HG03432 (cell line): ENCODE results near the gene ST3GAL4.
A peak's percentile ranks its signal among the peaks of the same experiment; 100 is the strongest.
"Not testable (repeated sequence)": the region's sequence is repeated elsewhere in the genome, so short reads cannot be mapped to it uniquely, and the experiment has no call there.

Experiments used
- ATAC-seq: cut with Tn5 transposase; IDR thresholded peaks from one replicate; pipeline ENCODE4 v1.9.1; 2021; ENCODE audit warnings: mild to moderate bottlenecking, moderate library complexity; ENCODE audit not compliant: unreplicated experiment

The ST3GAL4 gene, protein sequence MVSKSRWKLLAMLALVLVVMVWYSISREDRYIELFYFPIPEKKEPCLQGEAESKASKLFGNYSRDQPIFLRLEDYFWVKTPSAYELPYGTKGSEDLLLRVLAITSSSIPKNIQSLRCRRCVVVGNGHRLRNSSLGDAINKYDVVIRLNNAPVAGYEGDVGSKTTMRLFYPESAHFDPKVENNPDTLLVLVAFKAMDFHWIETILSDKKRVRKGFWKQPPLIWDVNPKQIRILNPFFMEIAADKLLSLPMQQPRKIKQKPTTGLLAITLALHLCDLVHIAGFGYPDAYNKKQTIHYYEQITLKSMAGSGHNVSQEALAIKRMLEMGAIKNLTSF

DNA sequence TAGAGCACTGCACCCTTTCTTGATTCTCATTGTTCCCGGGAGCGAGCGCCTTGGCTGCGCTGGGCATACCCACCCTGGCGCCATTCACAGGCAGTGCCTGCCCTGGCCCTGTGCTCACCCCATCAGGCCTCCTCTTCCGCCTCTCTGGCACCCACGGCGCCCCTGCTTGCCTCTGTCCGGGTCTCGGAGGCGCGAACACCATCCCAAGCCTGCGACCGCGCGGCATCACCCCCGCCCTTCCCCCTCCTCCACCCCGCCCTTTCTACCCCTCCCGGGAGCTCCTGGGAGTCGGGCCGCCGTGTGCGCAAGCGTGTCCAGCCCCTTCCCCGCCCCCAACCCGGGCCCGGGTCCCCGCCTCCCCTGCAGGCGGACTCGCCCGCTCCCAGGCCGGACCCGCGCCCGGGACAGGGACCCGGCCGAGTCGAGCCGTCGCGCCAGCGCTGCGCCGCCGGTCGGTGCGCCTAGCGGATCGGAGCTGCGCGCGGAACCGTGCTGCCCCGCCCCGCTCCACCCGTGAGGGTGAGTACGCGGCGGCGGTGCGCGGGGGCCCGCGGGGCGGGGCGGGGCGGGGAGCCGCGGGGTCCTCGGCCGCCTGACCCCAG, at the start of gene ST3GAL4:
ST3GAL4 (plus strand) TSS at position 363 of the 602 bp plus-strand sequence. CDS start 50,470 bp downstream, outside the sequence.
- ATAC-seq: peak; percentile 73

DNA sequence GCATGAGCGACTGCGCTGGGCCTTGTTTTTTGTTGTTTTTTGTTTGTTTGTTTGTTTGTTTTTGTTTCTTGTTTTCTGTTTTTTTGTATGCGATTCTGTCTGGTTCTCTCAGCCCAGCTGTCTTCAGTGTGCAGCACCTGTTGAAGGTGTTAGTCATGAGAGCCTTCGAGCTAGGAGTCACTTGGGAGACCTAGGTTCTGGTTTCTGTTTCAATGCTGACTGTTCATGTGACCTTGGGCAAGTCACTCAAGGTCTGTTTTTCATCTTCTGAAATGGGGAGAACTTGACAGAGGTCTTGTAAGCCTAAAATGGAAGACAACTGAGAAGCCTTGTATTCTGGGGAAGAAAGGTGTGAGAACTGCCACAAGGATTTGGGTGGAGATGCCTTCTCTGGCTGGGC, 49.8 kb upstream of the ST3GAL4 start:
- peak; percentile 52 for ATAC-seq

DNA sequence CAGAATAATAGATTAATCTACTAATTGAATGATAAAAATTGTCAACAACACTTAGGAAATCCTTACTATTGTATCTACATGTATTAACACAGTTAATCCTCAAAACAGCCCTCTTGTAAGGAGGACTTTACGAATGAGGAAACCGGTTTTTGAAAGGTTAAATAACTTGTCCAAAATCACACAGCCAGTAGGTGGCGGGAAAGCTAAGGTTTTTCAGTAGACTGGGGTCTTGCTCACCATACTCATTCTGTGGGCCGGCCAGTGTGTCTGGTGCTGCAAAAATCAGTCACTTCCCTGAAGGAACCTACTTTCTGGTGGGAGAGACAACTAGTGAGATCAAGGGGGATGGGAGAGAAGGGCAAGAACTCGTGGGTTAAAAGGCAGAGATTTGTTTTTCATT, 47.8 kb upstream of the ST3GAL4 start:
- no peak for ATAC-seq

DNA sequence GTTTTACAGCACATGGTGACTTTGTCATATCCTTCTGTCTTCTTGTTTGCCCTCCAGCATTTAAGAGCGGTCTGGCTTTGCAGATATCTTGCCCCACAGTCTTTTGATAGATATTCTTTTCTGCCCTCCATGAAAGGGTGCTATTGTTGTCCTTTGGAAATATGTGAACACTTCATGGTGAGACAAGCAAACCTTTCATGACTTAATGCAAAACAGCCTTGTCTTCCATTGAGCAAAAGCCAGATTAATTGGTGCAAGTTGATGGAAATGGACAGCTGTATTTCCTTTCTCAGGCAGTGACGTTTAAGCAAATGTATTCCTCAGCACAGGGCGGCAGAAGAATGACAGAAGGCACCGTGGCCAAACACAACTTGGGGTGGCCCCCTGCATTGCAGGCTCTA, 47.2 kb upstream of the ST3GAL4 start:
- ATAC-seq: no peak

DNA sequence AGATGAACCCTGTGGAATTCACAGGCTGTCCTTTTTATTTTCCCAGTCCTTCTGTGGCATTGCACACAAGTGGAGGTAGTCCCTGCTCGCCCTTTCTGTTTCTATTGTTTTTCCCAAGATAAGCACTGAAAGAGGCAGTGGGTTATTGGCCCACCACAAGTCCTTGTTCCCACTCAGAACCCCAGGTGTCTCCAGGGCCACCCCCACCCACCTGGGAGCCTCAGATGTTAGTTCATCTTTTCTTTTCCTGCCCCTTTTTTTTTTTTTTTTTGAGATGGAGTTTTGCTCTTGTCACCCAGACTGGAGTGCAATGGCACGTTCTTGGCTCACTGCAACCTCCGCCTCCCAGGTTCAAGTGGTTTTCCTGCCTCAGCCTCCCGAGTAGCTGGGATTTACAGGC, 46.7 kb upstream of the ST3GAL4 start:
- ATAC-seq: not testable (repeated sequence)

DNA sequence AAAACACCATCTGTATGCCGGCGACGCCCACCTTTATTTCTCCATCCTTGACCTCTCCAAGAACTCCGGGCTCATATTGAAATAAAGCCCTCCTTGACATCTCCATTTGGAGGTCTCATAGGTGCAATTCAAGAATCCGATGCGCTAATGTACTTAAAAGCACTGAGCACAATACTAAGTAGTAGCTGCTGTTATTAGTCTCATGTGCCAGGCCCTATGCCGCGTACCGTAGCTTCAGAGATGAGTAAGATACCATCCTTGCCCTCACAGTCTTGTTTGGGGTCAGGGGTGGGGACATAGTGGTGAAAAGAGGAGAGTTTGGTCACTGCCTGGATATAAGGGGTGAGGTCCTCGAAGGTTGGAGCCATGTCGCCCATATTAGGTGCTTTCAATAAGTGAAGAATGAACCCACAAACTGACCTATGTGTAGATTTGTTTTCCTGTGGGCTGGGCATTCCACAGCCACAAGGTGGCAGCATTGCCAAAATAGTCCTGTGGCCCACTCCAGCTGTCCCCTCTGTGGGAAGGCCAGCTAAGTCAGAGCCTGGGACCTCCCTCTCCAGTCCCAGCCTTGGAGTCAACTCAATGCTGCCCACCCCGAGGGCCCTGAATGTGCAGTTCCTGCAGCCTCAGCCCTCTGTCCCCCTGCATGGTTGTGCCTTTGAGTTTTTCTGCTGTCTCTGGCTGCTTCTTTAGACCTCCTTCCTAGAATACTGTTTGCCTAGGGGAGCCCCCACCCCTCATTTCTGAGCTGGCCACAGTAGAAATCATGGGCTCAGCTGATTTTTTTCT, 45.1 kb upstream of the ST3GAL4 start:
- peak; percentile 46 for ATAC-seq

DNA sequence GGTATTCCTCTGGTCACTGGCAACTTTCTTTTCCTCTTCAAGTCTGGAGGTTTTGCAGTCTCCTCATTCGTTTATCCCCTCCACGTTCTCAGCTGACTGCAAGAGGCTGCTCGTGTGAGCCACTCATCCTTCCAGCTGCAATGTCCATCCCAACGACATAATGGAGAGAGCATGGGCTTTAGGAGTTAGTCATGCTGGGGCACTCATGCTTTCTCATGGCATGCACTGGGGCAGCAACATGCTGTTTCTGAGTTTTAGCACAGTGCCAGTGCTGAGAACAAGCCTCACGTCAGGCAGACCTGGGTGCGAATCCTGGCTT, 44.5 kb upstream of the ST3GAL4 start:
- ATAC-seq: no peak

DNA sequence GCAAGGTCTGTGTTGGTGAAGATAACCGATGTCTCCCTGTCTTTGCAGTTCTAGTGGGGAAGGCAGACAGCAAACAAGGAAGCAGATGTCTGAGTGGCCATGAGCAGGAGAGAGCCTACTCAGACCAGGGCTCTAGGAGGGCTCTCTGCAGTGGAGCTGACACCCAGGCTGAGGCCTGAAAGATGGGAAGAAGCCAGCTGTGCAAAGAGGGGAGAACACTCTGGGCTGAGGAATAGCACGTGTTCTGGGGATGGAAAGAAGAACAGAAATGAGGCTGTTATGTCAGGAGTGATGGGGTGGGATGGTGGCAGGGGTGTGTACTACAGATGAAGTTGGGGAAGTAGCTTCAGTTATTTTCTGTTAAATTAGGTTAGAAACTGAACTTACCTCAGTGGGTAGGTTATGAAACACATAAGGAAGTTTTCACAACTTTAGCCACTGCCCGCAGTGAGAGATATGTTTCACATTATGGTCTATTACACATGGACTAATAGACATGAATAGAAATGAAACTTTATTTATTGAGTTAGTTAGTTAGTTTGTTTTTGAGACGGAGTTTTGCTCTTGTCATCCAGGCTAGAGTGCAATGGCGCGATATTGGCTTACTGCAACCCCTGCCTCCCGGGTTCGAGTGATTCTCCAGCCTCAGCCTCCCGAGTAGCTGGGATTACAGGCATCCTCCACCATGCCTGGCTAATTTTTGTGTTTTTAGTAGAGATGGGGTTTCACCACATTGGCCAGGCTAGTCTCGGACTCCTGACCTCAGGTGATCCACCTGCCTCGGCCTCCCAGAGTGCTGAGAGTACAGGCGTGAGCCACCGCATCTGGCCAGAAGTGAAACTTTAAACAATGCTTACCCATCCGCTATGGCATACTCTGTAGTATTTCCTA, 43.8 kb upstream of the ST3GAL4 start:
- peak; percentile 77 for ATAC-seq

DNA sequence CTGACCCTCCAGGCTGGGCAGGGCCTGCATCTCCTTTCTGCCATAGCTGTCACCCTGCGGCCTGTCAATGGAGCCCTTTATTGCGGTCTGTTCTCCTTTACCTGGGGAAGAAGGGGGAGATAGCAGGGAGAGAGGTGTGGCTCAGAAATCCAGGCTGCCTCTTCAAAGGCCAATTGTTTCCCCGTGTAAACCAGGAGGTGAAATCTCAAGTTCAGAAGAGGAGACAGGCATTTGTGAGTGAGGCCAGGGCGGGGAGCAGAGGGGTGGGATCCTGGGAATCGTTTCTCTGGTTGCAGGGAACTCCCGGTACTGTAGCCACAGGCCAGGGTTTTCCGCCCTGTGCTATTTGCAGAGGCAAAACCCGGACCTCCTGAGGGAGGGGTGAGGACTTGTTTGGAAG, 42.5 kb upstream of the ST3GAL4 start:
- ATAC-seq: no peak

DNA sequence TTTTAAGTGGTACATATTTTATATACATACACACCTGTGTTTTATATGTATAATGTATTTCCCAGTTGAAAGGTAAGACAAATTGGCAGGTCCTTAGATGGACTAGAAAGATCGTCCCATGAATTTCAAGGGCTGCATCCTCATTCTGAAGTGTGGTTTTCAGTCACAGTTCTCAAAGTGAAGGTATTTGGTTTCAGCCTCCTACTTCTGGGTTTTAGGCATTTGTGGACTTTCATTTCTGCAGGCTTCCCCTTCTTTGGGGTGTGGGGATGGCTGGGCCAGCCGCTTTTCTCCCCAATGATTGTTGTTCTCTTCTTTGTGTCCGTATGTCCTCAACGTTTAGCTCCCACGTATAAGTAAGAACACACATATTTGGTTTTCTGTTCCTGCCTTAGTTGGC, 41.7 kb upstream of the ST3GAL4 start:
- ATAC-seq: no peak

DNA sequence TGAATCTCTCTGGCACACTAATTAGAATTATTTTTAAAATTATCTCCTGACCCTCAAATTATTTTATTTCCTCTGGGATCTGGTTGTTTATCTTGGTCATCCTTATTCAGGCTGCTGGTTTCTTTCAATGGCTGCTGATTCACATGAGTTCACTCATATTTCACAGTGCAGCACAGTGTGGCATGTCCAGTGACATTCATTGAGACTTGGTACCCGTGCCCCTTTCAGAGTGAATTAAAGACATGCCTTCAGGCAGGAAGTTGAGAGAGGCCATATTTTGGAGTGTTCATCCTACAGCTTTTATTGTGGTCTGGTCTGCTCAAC, 38.1 kb upstream of the ST3GAL4 start:
- no peak for ATAC-seq

DNA sequence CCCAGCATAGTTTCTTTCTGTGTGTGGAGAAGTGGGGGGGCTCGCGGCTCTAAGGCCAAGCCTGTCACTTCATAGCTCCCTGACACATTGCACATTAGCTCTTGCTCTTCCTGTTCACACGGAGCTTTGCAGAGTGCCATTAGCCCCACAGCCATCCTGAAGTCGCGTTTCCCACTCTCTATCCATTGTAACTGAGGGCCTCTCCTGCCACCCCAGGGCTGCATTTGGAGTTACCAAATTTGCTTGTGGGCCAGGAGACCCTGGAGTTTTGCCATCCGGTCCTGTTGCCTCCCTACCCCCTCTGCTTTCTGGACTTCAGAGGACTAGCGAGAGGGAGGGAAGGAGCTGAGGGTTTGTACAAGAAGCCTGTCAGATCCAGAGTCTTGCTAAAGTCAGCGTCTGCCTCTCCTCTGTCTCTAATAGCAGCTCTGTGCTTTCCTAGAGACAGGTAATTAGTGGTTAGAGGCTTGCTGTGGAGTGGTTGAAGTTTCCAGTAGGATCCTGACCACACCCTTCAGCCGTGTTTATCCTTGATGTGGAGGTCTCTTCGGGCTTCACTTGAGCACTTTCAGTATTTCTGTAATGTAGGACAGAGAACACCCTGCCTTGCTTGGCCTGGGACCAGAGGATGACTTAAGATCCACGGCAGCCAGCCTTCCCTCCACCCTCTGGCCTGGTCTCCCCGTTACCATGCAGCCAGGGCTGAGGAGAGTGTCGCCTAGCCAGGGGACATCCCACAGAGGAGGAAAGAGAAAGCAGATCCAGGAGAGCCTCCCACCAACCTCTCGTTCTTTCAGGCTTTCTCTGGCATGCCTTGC, 37.5 kb upstream of the ST3GAL4 start:
- peak; percentile 51 for ATAC-seq

DNA sequence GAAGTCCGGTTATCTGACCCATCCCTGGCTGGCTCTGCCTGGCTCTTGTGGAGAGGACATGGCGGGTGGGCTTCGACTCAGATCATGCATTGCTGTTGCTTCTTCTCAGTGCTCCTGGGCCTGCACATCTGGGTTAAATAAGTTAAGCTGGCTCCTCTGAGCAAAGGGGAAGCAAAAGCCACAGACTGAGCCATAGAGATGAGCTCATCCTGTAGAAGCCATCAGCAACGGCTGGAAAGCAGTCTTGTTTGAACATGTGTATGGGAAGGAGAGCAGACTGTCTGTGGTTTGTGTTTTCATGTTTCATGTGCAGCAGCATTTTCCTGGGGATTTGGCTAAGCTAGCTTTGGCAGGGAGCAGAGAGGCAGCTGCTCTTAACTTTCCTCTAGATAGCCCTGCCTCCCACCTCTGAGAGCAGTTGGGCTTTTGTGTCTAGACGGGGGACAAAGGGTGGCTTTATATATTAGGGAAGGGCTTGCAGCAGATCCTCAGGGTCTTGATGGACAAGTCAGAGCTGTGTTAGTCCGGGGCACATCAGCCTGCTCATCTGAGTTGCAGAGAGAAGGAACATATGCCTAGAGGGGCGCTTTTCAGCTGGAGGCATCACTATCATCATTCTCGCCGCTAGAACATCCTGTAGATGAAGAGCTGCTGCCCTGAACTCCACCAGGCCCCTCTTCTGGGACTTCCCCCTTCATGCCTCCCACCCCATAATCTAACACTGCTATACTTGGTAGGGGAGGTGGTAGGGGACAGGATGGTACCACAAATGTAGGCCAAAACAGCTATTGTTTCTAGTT, 36.7 kb upstream of the ST3GAL4 start:
- peak; percentile 88 for ATAC-seq

DNA sequence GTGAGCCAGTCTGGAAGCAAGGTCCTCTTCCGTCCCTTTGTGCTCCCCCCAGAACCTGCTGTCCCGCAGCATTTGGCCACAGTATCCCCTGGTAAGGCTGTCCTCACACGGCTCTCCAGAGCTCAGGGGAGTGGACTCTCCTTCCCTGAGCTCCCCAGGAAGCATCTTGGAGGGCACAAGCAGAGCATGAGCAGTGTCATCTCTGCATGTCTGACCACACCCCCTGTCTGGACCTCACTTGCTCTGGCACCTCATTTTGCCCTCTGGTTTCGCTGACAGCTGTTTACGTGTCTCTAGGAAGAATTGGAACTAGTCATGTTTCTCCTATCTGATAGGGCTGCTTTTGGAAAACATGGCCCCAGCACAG, 36.1 kb upstream of the ST3GAL4 start:
- ATAC-seq: no peak

DNA sequence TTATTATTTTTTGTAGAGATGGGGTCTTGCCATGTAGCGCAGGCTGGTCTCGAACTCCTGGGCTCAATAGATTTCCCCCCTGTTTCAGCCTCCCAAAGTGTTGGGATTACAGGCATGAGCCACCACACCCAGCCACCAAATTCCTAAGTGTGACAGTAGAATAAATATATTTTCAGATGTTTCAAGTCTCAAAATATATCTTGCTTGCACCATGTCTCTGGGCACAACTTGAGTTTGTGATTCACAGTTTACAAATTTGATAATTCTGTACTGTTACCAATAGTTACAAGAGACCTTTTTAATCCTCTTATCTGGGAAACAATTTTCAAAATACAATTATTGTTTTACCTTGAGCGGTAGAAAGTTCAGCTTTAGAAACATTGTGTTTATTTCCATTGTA, 32.5 kb upstream of the ST3GAL4 start:
- ATAC-seq: no peak

DNA sequence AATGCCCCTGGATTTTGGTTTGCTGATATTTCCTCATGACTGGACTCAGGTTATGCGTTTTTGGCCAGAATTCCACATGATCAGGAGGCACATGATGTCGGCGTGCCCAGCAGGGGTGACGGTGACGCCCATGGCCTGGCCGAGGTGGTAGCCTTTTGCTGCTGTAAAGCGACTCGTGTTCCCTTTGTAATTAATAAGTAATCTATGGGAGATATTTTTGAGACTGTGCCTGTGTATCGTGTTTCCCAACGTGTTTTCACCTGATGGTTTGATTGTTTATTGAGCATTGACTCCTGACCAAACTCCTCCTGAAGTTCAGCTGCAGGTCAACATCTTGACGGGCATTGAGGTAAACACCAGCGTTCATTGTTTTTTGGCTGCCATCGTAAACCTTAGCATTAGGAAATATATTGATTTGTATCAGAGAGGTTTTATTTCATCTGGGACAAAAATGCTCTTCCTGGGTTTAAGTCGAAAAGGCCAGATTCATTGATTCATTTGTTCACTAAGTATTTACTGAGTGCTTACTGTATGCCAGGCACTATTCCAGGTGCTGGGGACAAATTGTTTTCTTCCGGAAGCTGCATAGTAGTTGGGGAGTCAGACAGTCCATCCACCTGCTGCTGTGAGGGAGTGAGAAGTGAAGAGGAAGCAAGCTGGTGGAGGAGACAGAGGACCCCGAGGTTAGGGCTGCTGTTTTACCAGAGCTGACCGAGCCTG, 28.0 kb upstream of the ST3GAL4 start:
- no peak for ATAC-seq

DNA sequence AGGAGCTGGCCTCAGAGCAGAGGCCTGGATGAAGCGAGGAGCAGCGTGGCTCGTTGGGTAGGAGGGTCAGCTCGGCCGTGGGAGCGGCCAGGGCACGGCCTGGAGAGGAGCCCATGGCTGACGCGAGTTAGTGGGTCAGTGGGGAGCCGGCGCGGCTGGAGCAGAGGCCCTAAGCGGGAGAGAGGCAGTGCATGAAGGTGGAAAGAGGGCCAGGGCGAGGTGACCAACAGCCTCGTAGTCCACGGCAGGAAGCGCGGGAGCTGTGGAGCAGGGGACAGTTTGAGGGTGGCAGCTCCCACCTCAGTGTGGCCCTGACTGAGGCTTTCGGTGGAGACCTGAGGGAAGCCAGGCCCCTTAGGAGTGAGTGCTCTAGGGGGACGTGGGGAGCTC, 27.5 kb upstream of the ST3GAL4 start:
- ATAC-seq: no peak

DNA sequence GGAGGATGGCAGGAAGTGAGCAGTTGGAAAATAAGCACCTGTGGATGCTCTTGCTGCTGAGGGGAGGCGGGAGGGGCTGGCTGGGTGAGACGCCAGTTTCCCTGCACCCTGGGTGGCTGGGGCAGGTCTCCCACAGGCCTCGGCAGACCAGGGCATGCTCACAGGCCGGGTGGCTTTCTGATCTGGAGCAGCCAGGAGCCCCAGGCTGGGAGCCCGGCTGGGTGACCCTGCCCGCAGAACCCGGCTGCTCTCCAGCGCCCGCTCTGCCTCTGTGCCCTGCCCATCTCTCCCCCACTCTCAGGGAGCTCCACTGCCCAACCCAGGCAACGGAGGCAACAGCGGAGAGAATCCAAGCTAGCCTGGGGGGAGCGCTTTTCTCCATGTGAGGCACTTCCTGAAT, 27.0 kb upstream of the ST3GAL4 start:
- ATAC-seq: no peak
